HFF-Myc (cell line): ENCODE measurements around the gene TMEM190.
"Not testable (repeated sequence)": the region's sequence is repeated elsewhere in the genome, so short reads cannot be mapped to it uniquely, and the experiment has no call there.

Source experiments
- DNase-seq: peaks from one replicate; pipeline ENCODE4 v3.0.0-alpha.2; 2011; ENCODE audit warnings: low read depth; ENCODE audit errors: extremely low read depth
- H3K4me3 ChIP-seq: replicated peaks from 2 replicates; pipeline ENCODE4 v1.5.1; 2011; ENCODE audit warnings: low read depth, mild to moderate bottlenecking, control low read depth, low read length
- CTCF ChIP-seq: IDR thresholded peaks from 2 replicates; pipeline ENCODE4 v1.5.1; 2012; ENCODE audit warnings: mild to moderate bottlenecking, low read depth, low read length, control low read depth; ENCODE audit errors: missing control alignments

TMEM190 gene

GRCh38 chr19:55376241-55376933, at the start of gene TMEM190:
TSS of gene TMEM190 (plus strand) at chr19:55376826. CDS start at chr19:55376854, 28 bp downstream.
- no peak for DNase-seq
- H3K4me3 ChIP-seq = no peak within 1 kb of the TSS
- TF ChIP-seq CTCF = no peak

GRCh38 chr19:55328774-55329318, 47.8 kb upstream of the TMEM190 start:
- DNase-seq = not testable (repeated sequence)

GRCh38 chr19:55329791-55330190, 46.8 kb upstream of the TMEM190 start:
- H3K4me3 ChIP-seq, DNase-seq: not testable (repeated sequence)

More at GRCh38 chr19:55328774-55329318, 47.8 kb upstream of the TMEM190 start:
- not testable (repeated sequence) for H3K4me3 ChIP-seq

- no peak for TF ChIP-seq CTCF
- no peak for DNase-seq
- no peak overlapping the region for H3K4me3 ChIP-seq
Observed at GRCh38 chr19:55333870-55334269, 42.8 kb upstream of the TMEM190 start.

GRCh38 chr19:55336101-55336500, 40.5 kb upstream of the TMEM190 start:
- no peak for DNase-seq
- H3K4me3 ChIP-seq = no peak overlapping the region
- no peak for TF ChIP-seq CTCF

- H3K4me3 ChIP-seq = peak within 1 kb of the TSS; percentile 67
- TF ChIP-seq CTCF = peak; percentile 24
- DNase-seq = peak; percentile 100
Observed at GRCh38 chr19:55339105-55339888, 37.3 kb upstream of the TMEM190 start, which contains the start of gene KMT5C. TSS of gene KMT5C (plus strand) at chr19:55339876. CDS start at chr19:55341937, 2,061 bp downstream.

GRCh38 chr19:55339889-55340783, 36.5 kb upstream of the TMEM190 start:
- DNase-seq = no peak
- peak overlapping the region; percentile 67 for H3K4me3 ChIP-seq
- no peak for TF ChIP-seq CTCF
